GM19043 (cell line): ENCODE measurements around the gene ID3.

ENCODE experiments used
- ATAC-seq: cut with Tn5 transposase; IDR thresholded peaks from one replicate; pipeline ENCODE4 v1.9.1; 2021; ENCODE audit warnings: low read depth; ENCODE audit not compliant: unreplicated experiment

ID3 gene

GRCh38 chr1:23567996-23568607 lies 8.8 kb upstream of the ID3 start:
- ATAC-seq: no peak

- ATAC-seq: no peak
Observed at GRCh38 chr1:23567629-23567995, 8.3 kb upstream of the ID3 start.

- no peak for ATAC-seq
Observed at GRCh38 chr1:23566304-23566703, 7.0 kb upstream of the ID3 start.

GRCh38 chr1:23565776-23566175 lies 6.5 kb upstream of the ID3 start:
- ATAC-seq: no peak

GRCh38 chr1:23564529-23565122 lies 5.3 kb upstream of the ID3 start:
- no peak for ATAC-seq

GRCh38 chr1:23563755-23564374 lies 4.6 kb upstream of the ID3 start:
- ATAC-seq: no peak

GRCh38 chr1:23563003-23563402 lies 3.7 kb upstream of the ID3 start:
- ATAC-seq: no peak

GRCh38 chr1:23562137-23562876 lies 3.0 kb upstream of the ID3 start:
- no peak for ATAC-seq

GRCh38 chr1:23561813-23562100 lies 2.5 kb upstream of the ID3 start:
- ATAC-seq: no peak

- ATAC-seq: no peak
Observed at GRCh38 chr1:23561076-23561812, 1.9 kb upstream of the ID3 start.

GRCh38 chr1:23559985-23560741 lies 862 bp upstream of the ID3 start:
- no peak for ATAC-seq

- ATAC-seq: no peak
Observed at GRCh38 chr1:23558872-23559135, 497 bp downstream of the ID3 start.

GRCh38 chr1:23558140-23558871 lies 995 bp downstream of the ID3 start:
- ATAC-seq: no peak

- no peak for ATAC-seq
Observed at GRCh38 chr1:23557471-23558124, 1.7 kb downstream of the ID3 start.

- ATAC-seq: no peak
Observed at GRCh38 chr1:23556635-23557470, 2.4 kb downstream of the ID3 start.

GRCh38 chr1:23555986-23556634 lies 3.2 kb downstream of the ID3 start:
- ATAC-seq: no peak

GRCh38 chr1:23555270-23555985 lies 3.9 kb downstream of the ID3 start:
- no peak for ATAC-seq
